ENCODE results near the gene RPE. TPM values are rescaled to one million over a fixed set of nuclear protein-coding genes. Genes with fewer than 3 reads are reported as not detected.

RPE gene
- total RNA-seq, 1 donor from 2014 or later = 45.1 TPM

DNA sequence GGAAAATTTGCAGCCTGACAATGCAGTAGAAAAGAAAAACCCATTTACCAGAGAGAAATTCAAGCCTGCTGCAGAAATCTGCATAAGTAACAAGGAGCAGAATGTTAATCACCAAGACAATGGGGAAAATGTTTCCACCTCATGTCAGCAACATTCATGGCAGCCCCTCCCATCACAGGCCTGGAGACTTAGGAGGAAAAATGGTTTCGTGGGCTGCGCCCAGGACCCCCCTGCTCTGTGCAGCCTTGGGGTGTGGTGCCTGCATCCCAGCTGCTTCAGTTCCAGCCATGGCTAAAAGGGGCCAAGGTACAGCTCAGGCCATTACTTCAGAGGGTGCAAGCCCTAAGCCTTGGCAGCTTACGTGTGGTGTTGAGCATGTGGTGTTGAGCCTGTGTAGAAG lies 53.4 kb downstream of the RPE start:
- H3K36me3 ChIP-seq = no peaks in the 10 kb centered on the region
- TF ChIP-seq, protein P1, sequence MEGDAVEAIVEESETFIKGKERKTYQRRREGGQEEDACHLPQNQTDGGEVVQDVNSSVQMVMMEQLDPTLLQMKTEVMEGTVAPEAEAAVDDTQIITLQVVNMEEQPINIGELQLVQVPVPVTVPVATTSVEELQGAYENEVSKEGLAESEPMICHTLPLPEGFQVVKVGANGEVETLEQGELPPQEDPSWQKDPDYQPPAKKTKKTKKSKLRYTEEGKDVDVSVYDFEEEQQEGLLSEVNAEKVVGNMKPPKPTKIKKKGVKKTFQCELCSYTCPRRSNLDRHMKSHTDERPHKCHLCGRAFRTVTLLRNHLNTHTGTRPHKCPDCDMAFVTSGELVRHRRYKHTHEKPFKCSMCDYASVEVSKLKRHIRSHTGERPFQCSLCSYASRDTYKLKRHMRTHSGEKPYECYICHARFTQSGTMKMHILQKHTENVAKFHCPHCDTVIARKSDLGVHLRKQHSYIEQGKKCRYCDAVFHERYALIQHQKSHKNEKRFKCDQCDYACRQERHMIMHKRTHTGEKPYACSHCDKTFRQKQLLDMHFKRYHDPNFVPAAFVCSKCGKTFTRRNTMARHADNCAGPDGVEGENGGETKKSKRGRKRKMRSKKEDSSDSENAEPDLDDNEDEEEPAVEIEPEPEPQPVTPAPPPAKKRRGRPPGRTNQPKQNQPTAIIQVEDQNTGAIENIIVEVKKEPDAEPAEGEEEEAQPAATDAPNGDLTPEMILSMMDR (IDR thresholded peaks at IDR 0.05) = no peak
- no peak overlapping the region for H3K27ac ChIP-seq
- DNase-seq = no peak
- no peak for ATAC-seq
- intact Hi-C loops (cut with DNase I) = no loop called here
- H3K9me3 ChIP-seq = peaks cover 6% of the 10 kb centered on the region
- no peaks in the 10 kb centered on the region for H3K4me1 ChIP-seq
- no peak overlapping the region for H3K4me3 ChIP-seq
- no peaks in the 10 kb centered on the region for H3K27me3 ChIP-seq (ENCODE audit: low read depth)

DNA sequence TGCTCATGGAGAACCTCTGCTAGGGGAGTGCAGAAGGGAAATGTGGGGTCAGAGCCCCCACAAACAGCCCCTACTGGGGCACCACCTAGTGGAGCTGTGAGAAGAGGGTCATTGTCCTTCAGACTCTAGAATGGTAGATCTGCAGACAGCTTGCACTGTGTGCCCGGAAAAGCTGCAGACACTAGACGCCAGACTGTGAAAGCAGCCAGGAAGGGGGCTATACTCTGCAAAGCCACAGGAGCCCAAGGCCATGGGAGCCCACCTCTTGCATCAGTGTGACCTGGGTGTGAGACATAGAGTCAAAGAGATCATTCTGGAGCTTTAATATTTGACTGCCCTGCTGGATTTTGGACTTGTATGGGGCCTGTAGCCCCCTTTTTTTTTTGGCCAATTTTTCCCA lies 60.9 kb downstream of the RPE start:
- no peak for ATAC-seq
- Histone ChIP-seq H3K27me3 (ENCODE audit: low read depth) (no peaks in the 10 kb centered on the region), H3K4me1 (no peaks in the 10 kb centered on the region), H3K9me3 (no peaks in the 10 kb centered on the region), H3K27ac (no peak overlapping the region), H3K36me3 (peaks cover 9% of the 10 kb centered on the region), H3K4me3 (no peak overlapping the region)
- TF ChIP-seq, protein P1 (IDR thresholded peaks at IDR 0.05) = no peak
- intact Hi-C loops (cut with DNase I) = no loop called here
- no peak for DNase-seq

Other genes with a start within 250 kb of the RPE start
- not detected for gene UNC80, start 230.8 kb upstream of the RPE start, total RNA-seq
- gene KANSL1L, start 168.8 kb downstream of the RPE start, total RNA-seq = 34.4 TPM
- gene ACADL, start 222.8 kb downstream of the RPE start, total RNA-seq = 45.4 TPM